NCI-H460 (cell line): ENCODE data around the gene MN1. TPM values are rescaled to one million over a fixed set of nuclear protein-coding genes. Genes with fewer than 3 reads are reported as not detected.

Experiments used
- DNase-seq: peaks from one replicate; pipeline ENCODE4 v3.0.0-alpha.2; 2016; ENCODE audit warnings: low read depth; ENCODE audit errors: extremely low read depth
- total RNA-seq: library from RNA; depleted of rRNA; stranded (reverse); fragments of >200 nt; shearing (Covaris generic); gene quantifications from 2 replicates; pipeline ENCODE4 v1.2.3, GENCODE V29; 2014

MN1 gene
- total RNA-seq, 1 experiment from 2014 or later, result 10.5 TPM

DNA sequence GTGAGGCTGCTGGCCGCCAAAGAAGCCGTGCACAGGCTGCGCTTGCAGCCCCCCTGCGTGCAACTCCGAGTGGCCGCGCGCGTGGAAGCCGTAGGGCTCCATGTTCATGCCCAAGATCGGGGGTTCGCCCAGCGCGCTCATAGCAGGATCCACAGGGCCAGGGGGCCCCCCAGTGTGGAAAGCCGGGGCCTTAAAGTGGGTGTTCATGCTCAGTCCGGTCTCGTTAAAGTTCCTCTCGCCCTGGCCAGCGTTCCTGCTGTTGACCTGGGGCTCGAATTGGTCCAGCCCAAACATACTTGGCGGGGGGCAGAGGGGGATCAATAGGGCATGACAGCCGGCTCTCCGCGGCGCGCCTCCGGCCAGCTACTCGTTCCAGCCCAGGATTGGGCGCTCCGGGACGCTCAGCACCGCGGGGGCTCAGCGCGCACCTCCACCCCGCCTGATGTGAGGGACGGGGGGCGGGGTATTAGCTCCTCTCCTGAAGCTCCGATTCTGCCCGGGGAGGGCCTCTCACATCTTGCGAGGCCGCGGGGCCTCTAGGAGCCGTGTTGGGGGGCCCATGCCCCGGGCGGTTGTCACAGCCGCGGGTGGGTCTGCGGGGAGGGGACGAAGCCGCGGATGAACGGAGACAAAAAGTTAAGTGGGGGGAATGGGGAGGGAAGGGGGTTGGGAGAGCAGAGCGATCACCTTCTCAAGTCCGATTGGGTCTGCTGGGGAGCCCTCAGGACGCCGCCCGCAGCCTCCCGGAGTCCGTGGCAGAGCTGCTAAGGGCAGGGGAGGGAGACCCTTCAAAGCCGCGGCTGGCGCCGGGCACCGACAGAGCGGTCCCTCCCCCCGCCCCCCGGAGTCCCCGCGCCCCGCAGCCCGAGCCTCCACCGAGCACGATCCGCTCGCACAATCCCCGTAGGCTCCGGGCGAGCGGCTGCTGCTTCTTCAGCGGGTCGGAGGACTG is 1.0 kb downstream of the MN1 start:
- DNase-seq, result no peak

DNA sequence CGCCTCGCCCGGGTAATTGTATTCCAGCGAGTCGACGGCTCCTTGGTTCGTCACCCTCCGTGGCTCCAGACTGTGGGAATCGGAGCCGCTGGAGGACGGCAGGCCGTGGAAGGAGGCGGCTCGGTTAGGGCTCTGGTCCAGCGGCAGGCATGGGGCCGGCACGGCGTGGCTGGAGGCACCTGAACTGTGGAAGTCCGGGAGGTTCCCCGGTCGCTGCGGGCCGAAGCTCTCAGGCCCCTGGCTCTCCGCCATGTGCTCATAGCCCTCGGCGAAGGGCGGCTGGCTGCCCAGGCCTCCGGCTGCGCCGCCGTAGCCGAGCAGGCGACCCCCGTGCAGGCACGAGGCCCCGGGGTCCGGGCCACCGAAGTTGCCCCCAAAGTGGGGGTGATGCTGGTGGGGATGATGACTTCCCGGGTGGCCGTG is 1.7 kb downstream of the MN1 start:
- no peak for DNase-seq

DNA sequence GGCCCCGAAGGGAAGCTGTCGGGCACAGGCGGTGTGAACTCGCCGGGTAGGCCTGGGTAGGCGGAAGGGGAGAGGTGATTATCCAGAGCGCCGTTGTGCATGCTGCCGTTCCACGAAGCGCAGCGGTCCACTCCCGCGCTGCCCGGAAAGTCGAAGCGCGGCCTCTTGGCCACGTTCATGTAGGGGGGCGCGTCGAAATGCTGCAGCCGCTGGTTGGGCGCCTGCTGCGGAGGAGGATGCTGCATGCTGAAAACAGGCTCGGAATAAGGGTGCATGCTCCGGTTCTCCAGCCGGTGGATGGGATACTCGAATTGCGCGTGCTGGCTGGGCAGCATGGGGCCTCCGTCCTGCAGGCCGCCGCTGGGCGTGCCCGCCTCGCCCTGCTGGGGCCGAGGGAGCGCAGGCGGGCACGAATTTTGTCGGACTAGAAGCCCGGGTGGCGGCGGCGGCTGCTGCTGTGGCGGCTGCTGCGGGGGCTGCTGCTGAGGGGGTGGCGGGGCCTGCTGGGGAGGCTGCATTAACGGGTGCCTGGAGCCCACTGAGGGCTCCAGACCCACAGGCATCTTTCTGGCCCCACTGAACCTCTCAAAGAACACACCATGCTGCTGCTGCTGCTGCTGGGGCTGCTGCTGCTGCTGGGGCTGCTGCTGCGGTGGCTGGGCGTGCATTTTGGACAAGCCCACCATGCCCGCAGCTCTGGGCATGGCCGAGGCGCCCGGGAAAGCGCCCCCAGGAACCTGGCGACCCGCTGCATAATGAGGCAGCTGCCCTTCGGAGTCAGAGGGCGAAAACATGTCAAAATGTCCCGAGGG is 2.3 kb downstream of the MN1 start:
- DNase-seq, result no peak

DNA sequence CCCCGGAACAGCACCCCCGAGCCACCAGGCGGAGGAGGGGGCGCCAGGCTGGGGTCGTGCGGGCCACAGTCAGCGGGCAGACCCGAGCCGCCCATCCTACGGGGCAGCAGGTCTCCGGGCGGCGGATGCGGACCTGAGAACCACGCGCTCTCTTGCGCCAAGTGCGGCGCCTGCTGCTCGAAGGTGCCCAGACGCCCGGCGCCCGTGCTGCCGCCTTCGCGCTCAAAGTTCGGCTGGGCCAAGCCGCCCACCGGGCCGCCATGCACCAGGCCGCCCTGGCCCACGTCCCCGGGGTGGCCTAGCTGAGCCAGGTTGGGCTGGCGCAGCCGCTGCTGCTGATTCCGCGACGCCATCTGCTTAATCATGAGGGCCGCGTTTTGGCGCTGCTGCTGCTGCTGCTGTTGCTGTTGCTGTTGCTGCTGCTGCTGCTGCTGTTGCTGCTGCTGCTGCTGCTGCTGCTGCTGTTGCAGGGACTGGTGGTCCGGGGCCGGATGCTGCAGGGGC is 3.0 kb downstream of the MN1 start:
- DNase-seq, result no peak

DNA sequence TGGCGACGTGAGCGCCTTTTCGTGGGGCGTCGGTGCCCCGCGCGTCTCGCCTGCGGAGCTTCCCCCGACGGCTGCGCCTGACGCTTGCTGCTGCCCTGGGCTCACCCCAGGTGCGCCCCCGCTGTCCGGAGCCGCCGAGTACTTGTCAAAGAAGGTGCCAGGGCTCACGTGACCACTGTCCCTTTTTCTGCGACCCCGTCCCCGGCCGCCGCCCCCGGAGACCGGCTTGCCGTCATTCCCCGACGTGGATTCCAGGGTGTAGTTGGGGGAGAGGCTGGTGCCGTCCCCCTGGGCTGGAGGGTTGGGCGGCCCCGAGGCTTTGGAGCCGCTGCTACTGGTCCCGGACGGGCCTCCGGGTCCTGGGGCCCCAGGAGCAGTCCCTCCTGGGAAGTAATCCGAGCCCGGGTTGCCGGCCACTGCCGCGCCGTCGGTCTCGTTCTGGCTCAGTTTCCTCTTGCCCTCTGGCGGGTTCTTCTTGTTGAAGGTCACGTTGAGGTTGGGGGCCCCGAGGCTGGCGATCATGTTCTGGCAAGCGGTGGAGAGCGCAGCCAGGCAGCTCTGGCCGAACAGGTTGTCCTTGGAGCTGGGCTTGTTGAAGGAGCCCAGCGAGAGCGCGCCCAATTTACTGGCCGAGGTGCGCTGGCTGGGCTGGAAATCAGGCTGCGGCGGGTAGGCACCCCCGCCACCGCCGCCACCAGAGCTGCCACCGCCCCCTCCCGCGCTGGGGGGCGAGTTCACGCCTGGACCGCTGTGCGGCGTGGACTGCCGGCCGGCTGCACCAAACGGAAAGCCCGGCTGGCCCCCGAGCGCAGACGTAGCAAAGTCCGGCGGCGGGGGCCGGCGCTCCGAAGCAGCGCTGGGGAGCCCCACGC is 3.8 kb downstream of the MN1 start:
- DNase-seq, result no peak

DNA sequence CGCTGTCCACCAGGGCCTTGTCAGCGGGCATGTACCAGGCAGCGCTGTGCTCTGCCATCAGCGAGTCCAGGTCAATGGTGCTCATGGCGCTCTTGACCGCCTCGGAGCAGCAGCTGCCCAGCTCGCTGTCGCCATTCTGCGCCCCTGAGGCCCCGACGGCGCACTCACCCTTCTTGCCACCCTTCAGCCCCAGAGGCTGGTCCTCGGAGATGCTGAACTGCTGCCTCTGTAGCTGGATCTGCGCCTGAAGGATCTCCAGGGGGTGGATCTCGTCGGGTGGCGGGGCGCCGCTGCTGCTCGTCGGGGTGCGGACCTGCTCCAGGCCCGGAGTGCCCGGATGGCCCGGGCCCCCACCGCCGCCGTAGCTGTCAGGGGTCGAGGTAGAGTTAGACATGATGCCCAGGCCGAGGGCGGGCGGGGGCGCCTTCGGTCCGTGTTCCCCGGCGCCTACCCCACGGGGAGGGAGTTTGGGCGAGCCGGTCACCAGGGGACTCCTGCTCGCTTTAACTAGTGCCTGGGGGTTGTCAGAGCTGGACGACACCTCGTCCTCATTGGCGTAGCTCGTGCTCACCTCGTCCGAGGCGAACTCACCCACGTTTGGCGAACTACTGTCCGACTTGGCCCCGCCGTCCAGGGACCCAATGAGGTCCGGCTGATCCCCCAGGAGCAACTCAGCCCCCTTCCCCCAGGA is 4.6 kb downstream of the MN1 start:
- DNase-seq, result no peak

DNA sequence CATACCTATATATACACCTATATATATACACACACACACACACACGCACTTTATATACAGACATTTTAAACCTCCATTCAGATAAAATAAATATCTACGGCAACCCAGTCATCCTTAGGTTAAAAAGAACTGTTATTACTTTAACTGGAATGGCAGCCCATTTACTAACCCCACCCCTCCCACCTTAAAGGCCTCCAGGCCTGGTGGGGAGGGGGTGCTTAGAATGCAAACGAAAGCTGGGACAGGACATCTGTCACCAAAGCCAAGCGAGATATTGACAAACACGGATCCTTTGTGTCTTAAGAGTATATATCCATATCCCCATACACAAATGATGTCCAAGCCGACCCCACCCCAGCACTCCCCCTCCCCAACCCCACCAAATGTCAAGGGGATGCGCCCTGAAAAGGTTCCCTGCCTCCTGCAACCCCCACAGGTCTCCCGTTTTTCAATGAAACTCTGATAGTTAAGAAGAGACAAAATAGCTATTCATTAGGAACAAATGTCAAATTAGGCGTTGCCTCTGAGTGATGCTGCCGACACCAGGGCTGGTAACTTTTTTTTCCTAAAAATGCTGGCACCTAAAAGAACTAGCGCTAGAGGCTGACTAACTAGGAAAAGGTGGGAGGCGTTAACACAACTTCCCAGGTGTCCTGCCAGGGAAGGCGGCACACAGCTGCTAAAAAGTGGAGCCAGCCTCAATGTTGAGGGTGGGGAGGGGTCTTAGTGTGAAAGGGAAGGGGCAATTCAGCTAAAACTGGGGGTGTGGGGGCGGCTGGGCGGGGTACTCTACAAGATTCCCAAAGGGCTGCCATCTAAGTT is 5.6 kb downstream of the MN1 start:
- no peak for DNase-seq

DNA sequence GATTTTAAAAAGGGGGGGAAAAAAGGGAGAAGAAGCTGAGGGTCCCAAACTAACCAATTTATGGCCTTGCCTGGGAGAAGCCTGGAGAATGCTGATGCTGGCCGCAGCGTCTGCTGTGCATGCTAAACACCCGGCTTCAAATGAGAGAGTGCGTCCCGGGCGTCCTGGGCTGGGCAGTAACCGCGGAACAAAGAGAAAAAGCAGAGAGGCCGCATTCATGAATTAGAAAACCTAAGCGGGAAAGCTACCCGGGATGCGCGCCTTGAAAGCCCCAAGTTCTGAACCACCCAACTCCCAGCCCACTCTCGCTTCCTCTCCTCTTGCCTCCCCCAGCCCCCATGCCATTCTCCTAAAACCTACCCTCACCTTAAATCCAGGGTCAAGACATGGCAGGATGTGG is 6.5 kb downstream of the MN1 start:
- DNase-seq, result no peak

DNA sequence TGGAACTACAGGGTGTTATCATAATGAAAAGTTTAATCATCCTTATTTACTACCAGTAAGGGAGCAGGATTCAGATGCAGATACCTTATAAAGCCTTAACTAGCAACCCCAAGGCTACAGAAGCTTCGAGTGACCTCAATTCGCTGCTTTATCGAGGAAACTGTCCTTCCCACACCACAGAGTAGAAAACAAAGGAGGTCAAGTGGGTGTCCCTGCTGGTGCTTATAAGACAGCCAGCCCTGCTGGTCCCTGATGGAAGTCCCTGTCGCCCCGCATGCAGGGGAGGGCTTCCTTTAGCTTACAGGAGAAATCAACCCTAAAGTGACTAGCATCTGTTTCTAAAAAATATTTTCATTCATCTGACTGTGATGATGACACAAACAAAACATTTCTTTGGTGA is 7.3 kb downstream of the MN1 start:
- no peak for DNase-seq

DNA sequence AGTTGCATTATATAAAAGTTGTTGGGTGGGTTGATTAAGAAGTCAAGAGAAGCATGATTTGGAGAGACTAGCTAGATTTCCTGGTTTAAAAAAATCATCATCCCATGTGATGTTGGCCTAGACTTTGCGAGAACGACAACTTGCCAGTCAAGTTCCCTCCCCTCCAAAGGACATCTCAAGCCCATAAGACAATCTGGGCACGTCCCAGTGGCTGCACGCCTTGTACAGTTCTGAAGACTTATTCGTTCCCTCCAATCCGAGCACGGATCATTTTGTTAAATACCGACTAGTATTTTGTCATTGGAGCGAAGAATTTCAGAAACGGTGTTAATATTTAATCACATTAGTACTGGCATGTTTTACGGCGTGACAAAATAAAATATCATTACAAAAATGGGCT is 8.0 kb downstream of the MN1 start:
- no peak for DNase-seq

DNA sequence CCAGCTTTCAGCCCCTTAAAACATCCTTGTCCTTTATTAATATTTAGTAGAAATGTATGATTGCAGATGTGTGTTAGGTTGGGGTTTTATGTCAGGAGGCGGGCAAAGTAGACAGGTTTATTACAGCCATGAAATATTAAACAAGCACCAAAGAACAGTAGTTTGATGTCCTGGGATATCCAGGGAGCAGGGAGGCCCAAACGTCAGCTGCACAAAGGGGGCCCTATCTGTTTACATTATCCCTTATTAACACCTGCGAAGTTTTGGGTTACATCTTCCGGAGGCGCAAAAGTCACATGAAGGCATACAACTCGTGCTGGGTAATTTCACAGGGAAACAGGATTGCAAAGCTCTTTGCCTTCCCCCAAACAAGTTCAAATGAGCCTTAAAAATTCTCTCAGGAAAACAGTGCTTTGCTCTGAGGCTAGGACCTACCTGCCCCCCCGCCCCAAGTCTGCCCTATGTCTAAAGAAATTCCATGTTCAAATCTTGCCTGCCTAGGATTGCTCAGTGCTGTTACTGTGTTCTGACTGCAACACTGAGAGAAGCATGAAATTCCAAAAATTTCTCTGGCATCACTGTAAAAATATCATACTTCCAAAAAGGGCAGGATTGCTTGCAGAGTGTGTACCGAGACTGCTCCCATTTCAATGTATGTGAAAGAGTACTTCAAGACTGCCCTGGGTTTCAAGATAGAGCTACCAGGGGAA is 8.9 kb downstream of the MN1 start:
- DNase-seq, result no peak

DNA sequence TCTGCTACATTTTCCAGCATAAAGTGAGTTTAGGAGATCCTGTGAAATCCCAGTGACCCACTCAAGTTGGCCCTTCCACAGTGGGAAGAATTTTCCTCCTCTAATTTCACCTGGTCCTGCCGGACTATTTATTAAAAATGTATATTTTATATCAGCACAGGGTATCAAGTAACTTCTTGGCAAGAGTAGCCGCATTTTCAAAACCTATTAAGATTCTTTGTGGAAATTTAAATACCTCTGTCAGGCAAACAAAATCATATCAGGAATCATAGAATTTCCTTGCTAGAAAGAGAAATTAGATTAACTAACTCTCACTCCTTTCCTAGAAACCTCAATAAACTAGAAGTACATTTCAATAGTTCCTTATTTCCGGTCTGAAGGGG is 9.7 kb downstream of the MN1 start:
- no peak for DNase-seq

DNA sequence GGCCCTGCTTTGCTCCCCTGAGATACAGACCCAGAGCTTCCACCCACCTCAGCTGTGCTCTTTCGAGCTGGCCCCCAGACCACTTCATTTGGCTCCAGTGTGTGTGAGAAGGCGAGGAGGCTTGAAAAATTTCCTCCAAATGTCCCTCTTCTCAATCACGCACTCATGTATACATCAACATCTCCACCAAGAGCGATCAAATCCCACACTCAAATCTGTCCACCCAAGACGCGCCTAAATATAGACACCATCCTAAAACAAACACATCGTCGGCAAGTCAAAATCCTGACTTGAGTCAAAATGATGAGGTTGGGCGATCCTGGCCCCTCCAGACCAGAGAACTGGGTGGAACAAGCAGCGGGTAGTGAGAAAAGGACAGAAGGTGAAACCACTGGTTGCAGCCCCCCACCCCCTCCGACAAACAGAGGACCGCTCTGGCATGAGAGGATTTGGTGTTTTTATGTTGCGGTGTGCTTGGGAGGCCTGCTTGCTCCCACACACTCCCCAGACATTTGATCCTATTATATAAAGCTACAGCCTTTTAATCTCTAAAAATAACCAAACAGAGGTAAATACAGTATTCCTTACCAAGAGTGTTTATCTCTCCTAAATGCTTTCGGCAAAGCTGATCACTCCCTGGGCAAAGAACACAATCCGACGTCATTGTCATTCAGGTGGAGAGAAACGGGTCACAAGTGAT is 10.2 kb downstream of the MN1 start:
- no peak for DNase-seq

DNA sequence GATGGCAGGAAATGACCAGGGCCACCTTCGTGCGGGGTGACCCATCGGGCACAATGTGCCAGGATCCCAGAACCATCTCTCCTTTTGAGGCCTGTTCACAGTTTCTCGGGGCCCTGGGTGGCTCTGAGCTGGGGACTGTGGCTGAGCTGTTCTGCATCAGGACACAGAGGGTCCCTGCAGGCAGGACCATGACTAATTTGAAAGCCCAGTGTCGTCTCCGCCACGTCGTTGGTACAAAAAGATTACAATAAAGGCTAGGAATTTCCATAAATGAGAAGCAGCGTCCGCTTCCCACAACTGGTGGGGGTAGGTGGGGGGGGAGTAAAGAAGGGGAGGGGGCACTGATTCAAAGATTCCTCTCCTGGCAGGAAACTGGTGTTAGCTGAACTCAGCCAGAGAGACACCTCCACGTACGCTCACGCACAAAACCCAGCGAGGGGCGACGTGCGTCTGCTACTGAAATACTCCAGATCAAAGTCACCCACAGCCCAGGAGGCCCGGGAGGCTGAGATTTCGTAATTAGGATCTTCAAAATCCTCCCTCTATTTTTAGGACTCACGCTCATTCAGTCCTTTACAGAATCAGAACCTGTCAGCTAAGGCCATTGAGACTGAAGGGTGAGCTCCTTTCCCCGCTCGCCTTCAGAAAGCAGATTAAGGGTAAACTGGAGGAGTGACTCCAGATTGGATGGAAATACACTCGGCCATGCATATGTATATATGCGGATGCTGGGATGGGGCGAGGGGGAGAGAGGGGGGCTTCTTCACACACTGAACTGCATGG is 11.0 kb downstream of the MN1 start:
- DNase-seq, result no peak

DNA sequence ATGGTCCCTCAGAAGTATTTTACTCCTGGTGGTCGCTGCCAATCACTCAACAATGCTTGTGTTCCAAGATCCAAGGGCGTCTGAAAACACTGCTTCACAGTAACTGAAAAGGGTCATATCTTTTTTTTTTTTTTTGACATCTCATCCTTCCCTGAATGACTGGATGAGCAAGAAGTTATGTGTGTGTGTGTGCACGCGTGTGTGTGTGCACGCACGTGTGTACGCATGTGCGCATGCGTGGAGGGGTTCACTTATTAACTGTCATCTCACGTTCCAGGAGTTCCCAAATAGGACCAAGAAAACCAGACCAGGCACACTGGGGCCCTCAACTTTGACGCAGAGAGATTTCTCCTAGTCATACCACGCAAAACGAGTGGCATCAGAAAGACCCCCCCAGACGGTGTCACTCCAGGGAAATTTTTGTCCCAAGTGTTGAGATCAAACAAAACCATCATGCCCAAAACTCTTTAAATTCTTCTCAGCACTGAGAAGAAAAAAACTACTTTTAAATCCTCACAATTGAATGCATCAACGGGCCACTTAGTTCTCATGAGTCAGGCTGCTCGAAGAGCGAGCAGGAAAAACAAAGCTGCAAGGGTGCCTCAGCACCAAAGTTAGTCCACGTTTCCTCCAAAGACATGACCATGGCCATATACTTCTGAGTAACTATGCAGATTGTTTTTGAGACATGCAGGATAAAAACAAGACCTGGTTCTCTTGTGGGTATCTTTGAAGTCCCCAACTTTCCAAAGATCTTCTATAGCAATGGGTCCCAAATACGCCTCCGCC is 12.9 kb downstream of the MN1 start:
- no peak for DNase-seq

DNA sequence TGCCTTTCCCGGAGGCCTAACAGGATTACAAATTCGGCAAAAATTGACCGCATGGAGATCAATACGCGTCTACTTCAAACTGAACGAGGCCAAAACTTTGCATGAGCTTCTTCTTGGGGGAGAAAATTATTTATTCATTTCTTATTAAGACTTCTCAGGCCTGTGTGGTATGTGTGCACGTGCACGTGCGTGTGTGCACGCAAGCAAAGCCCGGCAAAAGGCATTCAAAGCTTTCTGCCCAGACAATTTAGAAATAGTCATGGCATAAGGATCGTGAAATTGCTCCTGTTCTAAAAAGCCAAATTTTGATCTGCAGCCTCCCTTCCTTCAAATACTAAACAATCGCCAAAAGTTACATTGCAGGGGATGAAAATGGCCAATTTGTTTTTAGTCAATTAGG is 14.6 kb downstream of the MN1 start:
- no peak for DNase-seq
